GM12801 (cell line): ENCODE results near the gene RXFP2.

Experiments used
- TF ChIP-seq, protein P1 (sequence below): IDR thresholded peaks from one replicate; pipeline ENCODE4 v1.5.1; 2011; ENCODE audit warnings: control low read depth; ENCODE audit not compliant: insufficient read length; ENCODE audit errors: extremely low read depth

Gene RXFP2

DNA sequence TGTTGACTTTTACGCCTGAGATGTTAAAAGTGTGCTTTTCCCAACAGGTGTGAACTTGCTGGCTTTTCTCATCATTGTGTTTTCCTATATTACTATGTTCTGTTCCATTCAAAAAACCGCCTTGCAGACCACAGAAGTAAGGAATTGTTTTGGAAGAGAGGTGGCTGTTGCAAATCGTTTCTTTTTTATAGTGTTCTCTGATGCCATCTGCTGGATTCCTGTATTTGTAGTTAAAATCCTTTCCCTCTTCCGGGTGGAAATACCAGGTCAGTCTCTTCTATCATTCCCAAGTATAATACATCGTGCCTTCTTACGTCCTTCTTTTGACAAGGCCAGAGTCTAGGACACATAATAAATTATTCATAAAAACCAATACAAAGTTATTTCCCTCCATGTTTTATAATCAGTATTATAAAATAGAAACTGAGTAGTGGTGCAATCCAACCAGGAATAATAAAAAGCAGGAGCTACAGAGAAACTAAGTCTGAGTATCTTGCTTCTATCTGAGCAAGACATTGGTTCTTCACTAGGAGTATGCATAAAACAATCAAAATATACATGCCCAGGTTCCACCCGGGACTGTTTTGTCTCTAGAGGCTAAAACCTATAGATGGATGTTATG is 57.9 kb downstream of the RXFP2 start:
- TF ChIP-seq, protein P1, sequence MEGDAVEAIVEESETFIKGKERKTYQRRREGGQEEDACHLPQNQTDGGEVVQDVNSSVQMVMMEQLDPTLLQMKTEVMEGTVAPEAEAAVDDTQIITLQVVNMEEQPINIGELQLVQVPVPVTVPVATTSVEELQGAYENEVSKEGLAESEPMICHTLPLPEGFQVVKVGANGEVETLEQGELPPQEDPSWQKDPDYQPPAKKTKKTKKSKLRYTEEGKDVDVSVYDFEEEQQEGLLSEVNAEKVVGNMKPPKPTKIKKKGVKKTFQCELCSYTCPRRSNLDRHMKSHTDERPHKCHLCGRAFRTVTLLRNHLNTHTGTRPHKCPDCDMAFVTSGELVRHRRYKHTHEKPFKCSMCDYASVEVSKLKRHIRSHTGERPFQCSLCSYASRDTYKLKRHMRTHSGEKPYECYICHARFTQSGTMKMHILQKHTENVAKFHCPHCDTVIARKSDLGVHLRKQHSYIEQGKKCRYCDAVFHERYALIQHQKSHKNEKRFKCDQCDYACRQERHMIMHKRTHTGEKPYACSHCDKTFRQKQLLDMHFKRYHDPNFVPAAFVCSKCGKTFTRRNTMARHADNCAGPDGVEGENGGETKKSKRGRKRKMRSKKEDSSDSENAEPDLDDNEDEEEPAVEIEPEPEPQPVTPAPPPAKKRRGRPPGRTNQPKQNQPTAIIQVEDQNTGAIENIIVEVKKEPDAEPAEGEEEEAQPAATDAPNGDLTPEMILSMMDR, result no peak

DNA sequence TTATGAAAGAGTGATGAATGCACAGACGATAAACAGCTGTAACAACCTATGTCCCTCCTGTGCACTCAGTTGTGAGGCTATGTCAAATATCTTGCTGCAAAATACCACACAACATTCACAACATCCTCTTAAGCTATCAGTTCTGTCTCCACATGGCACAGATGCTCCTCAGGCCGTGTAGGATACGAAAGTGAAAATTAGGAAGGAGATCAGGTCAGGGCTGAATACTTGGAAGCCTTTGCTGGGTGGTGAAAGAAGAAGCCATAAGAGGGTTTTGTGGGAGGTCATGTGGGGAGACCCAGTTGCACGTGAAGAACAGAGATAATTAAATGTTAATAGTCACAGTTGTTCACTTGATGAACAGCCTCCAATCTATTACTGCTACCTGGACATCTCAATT is 58.9 kb downstream of the RXFP2 start:
- TF ChIP-seq, protein P1, result no peak

DNA sequence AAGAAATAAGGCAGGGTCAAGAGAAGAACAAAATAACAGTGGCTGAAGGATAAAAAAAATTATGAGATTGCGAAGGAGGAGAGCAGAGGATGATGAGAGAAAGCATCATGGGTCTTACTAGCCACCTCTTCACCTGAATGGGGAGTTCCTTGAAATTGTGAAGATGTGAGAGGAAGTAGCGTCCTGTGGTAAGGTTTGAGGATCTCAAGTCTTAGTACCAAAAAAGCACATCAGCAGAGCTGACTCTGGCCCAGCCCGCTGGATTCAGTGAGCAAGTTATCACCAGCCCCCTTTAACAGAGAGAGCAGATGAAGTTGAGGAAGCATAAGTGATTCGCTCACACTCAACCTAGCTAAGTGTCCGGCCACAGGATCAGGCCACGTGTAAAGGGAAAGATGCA is 61.8 kb downstream of the RXFP2 start:
- TF ChIP-seq, protein P1, result no peak

DNA sequence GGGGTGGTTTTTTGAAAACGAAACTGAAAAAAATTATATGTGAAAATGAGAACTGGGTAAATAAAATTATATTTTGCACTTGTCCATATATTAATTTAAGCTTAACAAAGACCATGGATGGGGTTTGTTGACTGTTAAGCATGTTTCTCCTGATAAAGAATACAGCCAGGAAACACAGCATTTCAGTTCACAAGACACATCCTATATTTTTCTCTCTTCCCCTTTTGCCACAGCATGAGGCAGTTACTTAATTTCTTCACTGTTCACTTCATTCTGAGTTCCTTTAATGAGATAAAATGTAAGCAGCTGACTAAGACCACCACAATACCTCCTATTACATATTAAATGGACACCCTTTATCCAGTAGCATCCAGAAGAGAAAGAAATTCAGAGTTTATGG is 64.0 kb downstream of the RXFP2 start:
- TF ChIP-seq, protein P1, result no peak

GRCh38 chr13:31805841-31806240 is 66.5 kb downstream of the RXFP2 start:
- TF ChIP-seq, protein P1, result no peak

DNA sequence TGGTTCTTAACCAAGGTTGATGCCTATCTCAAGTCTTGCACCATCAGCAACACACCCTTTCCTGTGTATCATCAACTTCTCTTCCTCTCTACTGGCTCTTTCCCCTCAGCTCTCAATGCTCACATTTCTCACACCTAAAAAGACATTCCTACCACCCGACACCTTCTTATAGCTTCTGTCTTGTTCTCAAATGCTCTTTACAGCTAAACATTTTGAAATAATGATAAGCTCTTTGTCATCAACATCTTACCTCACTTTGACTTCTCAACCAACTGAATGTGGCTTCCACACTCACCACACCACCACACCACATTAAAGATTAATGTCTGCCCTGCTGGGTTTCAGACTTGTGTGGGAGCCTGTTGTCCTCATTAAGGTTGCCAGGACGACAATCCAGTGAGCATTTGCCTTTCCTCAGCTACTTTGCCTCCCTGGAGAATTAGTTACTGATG is 67.8 kb downstream of the RXFP2 start:
- TF ChIP-seq, protein P1, result no peak

- TF ChIP-seq, protein P1, result no peak
These were observed 75.2 kb downstream of the RXFP2 start for GRCh38 chr13:31814536-31814935.
